HG02973 (cell line): ENCODE measurements around the gene CMTM2.
"Not testable (repeated sequence)": the region's sequence is repeated elsewhere in the genome, so short reads cannot be mapped to it uniquely, and the experiment has no call there.

Source experiments
- ATAC-seq: cut with Tn5 transposase; IDR thresholded peaks from one replicate; pipeline ENCODE4 v1.9.1; 2021; ENCODE audit warnings: moderate library complexity; ENCODE audit not compliant: unreplicated experiment

Gene CMTM2

DNA sequence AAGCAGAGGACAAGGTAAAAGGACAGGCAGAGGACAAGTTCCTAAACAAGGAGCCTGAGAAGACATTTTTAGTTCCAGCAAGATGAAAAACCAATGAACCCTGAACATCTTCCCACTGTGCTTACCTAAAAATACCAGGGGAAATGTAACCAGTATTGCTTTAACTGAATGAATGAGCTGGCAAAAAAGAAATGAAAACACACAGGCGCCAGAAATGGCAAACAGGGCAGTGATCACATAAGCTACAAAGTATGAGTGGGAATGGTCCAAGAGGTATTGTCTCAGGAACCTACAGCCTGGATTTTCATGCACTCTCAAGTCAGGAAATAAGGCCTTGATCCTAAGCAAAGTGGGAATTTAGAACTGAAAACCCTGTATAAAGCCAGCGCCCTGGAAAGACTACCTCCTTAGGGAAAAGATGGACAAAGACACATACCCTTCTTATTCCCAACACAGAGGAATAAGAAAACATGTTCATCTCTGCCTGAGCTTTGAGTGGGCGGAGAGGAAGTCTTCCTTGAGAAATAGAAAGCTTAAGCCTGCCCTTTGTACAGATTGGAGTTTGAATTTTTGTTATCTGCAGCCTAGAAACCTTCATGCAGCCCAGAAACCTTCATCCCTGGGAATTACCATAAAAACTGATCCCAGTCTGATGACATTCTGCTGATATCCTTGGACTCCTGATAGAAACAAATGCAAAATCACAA lies 2.1 kb downstream of the CMTM2 start:
- no peak for ATAC-seq

DNA sequence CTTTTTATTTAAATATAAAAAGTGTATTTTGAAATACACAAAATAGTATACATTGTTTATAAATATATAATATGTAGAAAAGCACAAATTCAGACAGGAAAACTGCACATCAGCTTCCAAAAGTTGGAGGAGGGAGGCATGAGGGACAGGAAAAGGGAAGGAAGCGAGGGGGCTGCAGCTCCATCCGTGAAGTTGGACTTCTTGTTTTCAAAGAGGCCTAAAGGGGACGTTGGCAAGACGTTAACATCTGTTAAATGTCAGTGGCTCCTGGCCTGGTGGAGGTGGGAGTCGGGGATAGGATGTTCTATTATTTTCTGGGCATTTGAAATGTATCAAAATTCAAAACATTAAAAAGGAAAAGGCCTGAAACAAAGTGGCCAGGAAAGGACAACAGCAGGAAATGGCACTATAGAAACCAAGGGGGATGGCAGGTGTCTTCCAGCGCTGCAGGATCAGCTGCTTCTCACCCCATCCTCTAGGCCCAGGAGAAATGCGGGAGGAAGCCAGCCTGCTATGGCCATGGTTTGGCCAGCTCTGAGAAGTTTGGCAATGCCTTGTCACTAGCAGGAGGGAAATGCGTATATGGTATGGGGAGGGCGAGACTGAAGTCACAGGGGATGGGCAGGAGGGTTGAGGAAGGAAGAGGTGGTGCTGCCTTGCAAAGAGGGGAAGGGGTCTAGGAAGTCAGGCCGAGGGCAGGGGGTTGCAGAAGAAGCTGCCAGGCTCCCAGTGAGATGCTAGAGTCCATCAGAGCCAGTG lies 6.4 kb downstream of the CMTM2 start:
- no peak for ATAC-seq

- no peak for ATAC-seq
Observed at GRCh38 chr16:66587881-66588600, 8.8 kb downstream of the CMTM2 start.

- no peak for ATAC-seq
Observed at GRCh38 chr16:66588981-66589713, 9.9 kb downstream of the CMTM2 start.

- ATAC-seq = no peak
Observed at GRCh38 chr16:66590322-66590721, 11.1 kb downstream of the CMTM2 start.

- no peak for ATAC-seq
Observed at GRCh38 chr16:66591018-66591417, 11.8 kb downstream of the CMTM2 start.

DNA sequence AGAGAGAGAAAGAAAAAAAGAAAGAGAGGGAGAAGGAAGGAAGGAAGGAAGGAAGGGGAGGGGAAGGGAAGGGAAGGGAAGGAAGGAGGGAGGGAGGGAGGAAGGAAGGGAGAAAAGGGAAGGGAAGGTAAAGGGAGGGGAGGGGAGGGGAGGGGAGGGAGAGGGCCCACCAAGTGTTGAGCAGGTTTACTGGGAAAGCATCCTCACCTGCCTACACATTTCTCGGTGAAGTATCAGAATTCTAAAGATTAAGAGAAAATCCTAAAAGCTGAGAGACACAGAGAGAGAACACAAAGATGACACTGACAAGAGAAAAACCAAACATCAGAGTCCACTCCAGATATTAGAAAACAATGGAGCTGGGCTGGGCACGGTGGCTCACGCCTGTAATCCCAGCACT lies 13.0 kb downstream of the CMTM2 start:
- ATAC-seq = no peak

GRCh38 chr16:66592814-66593213 lies 13.6 kb downstream of the CMTM2 start:
- ATAC-seq = no peak

GRCh38 chr16:66594739-66595138 lies 15.5 kb downstream of the CMTM2 start:
- no peak for ATAC-seq

DNA sequence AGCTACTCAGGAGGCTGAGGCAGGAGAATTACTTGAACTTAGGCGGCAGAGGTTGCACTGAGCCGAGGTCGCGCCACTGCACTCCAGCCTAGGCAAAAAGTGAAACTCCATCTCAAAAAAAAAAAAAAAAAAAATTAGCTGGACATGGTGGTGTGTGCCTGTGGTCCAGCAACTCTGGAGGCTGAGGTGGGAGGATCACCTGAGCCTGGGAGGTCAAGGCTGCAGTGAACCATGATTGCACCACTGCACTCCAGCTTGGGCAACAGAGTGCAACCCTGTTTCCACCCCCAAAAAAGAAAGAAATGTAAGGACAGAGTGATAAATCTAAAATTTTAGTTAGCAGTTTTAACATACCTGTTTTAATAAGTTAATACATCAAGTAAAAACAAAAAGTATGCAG lies 17.3 kb downstream of the CMTM2 start:
- ATAC-seq = not testable (repeated sequence)

DNA sequence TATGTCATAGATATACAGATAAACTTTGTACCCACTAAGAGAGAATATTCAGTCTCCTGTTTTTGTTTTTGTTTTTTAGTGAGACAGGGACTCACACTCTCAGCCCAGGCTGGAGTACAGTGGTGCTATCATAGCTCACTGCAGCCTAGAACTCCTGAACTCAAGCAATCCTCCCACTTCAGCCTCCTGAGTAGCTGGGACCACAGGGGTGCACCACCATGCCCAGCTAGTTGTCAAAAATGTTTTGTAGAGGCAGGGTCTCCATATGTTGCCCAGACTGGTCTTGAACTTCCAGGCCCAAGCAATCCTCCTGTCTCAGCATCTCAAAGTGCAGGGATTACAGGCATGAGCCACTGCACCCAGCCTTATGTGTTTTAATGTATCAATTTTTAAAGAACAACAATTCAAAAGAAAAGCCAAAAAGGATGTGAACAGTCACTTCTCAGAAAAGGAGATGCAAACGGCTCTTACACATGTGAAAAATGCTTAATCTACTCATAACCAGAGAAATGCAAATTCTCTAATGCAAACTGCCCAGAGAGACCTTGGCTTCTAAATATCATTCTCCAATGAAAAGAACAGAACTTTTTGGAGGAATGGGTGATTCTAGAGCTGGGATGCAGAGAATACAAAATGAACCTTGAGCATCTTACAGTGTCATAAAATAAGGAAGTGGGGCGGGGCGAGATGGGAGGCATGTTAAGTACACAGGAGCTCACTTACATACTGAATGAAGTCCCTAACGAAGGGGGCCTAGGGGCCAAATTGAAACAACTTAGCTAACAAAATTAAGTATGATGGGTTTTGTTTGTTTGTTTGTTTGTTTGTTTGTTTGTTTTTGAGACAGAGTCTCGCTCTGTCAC lies 18.0 kb downstream of the CMTM2 start:
- no peak for ATAC-seq

DNA sequence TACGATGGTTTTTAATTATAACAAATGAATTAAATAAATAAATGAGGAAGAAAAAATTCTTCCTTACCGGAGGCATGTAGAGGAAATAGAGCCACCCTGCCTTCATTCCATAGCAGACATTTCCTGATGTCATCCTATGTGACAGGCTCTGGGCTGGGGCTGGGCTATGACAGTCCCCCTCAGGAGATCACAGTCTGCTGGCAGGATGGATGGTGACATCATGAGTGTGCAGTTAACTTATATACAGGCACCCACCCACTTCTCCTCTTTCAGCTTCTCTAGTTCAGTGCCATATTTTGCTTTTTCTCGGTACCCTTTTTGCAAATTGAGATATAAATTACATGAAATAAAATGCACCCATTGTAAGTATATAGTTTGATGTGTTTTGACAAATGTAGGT lies 18.8 kb downstream of the CMTM2 start:
- ATAC-seq = no peak

GRCh38 chr16:66599726-66600125 lies 20.5 kb downstream of the CMTM2 start:
- ATAC-seq = no peak

GRCh38 chr16:66600477-66600876 lies 21.2 kb downstream of the CMTM2 start:
- no peak for ATAC-seq

- no peak for ATAC-seq
Observed at GRCh38 chr16:66601471-66601870, 22.2 kb downstream of the CMTM2 start.

- ATAC-seq = no peak
Observed at GRCh38 chr16:66603537-66604375, 24.5 kb downstream of the CMTM2 start.

DNA sequence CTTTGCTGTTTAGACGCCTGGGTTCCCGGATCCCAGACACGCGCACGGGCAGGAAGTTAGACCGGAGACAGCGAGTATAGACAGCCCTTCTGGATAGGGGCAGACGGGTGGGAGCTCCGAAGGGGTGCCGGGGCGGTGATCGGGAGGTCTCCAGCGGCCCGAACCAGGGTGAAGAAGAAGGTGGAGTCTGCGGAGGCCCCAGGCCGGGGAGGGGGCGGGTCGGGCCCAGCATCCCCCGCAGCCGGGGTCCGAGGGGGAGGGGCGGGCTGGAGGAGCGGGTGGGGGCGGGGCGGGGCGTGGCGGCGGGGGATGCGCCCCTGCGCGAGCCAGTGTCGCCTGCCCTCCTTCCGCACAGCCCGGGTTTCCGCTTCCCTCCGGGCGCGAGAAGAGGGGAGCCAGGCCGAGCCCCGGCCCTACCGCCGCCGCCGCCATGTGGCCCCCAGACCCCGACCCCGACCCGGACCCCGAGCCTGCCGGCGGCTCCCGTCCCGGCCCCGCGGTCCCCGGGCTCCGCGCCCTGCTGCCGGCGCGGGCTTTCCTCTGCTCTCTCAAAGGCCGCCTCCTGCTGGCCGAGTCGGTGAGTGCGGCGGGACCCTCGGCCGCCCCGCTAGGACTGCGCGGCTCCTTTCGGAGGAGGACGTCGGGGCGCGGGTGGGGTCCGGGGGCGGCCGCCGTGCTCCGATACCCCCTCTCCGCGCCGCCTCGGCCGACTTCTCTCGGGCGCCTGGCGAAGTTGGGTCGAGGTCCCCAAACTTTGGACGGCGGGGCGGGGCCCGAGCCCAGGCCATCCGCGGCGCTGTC lies 25.3 kb downstream of the CMTM2 start, which contains the start of gene CMTM3:
Gene CMTM3, plus strand, starts transcription at position 329 of the 801 bp plus-strand sequence. Its CDS starts 102 bp downstream, at position 431.
- ATAC-seq = peak; percentile 47

DNA sequence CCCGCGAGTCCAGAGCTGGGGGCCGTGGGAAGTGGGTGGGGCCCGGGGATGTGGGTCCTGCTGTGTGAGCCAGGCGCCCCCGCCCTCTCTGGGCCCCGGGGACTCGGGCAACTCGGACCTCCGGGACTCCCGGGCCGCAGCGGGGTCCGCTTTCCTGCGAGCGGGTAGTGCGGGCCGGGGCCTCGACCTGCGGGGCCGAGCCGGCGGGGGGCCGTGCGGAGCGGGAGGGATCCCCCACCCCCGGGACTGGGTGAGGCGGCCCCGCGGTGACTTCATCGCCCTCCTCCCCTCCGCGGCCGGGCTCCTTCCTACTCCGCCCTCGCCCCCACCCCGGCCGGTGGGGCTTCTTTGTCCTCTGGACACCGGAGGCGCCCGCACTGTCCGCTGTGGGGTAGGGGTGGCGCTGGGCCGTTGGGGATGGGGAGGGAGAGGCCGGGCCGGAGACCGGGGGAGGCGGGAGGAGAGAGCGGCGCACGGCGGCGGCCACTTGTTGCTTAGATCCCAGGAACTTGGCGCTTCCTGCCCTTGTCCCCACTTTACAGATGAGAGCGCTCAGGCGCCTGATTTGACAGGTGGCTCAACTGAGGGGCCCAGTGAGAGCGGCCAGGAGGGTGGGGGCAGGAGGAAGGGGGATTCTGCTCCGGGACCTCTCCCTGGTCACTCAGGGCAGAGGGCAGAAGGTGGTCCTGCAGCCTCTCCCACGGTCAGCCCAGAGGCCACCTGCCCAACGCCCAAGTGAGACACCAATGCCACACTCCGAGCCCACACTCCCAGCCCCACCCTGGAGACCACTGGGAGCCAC lies 26.1 kb downstream of the CMTM2 start:
- no peak for ATAC-seq
